Heart left ventricle (tissue), 16 donors: ENCODE data around the gene C11orf21. TPM values are rescaled to one million over a fixed set of nuclear protein-coding genes. Genes with fewer than 3 reads are reported as not detected.
A peak's percentile ranks its signal among the peaks of the same experiment; 100 is the strongest.

Experiments used
- ATAC-seq, 4 donors: fragments of 200-7000 bp; cut with Tn5 transposase; one replicate each; pipeline ENCODE4 v1.9.1; 2020 to 2022; ENCODE audit warnings: moderate library complexity in 4 of 4, mild to moderate bottlenecking in 3 of 4, moderate number of reproducible peaks in 1 of 4
- DNase-seq, 5 donors: peaks; one replicate each; pipeline ENCODE4 v3.0.0-alpha.2; 2020
- H3K27ac ChIP-seq, 12 donors: fragments of 200-600 bp; sonication (generic) in 4 of 12; one replicate each; pipeline versions ENCODE4 v1.5.0 to v1.8.0; 2016 to 2022; ENCODE audit warnings: mild to moderate bottlenecking in 2 of 12
- H3K27me3 ChIP-seq, 9 donors: fragments of 200-600 bp; sonication (generic) in 2 of 9; one replicate each; pipeline versions ENCODE4 v1.5.1 to v1.8.0; 2016 to 2022; ENCODE audit warnings: mild to moderate bottlenecking in 3 of 9
- H3K36me3 ChIP-seq, 9 donors: fragments of 200-600 bp; sonication (generic) in 2 of 9; one replicate each; pipeline versions ENCODE4 v1.5.0 to v1.8.0; 2018 to 2022; ENCODE audit warnings: mild to moderate bottlenecking in 2 of 9
- H3K4me1 ChIP-seq, 12 donors: fragments of 200-600 bp; sonication (generic) in 4 of 12; one replicate each; pipeline versions ENCODE4 v1.5.0 to v1.8.0; 2016 to 2022; ENCODE audit warnings: mild to moderate bottlenecking in 3 of 12
- H3K4me3 ChIP-seq, 12 donors: fragments of 200-600 bp; sonication (generic) in 4 of 12; one replicate each; pipeline versions ENCODE4 v1.5.0 to v1.8.0; 2017 to 2022; ENCODE audit warnings: mild to moderate bottlenecking in 9 of 12, moderate library complexity in 4 of 12
- H3K9me3 ChIP-seq, 12 donors: fragments of 200-600 bp; sonication (generic) in 4 of 12; one replicate each; pipeline versions ENCODE4 v1.5.0 to v1.8.0; 2016 to 2022; ENCODE audit warnings: mild to moderate bottlenecking in 1 of 12
- CTCF ChIP-seq, 12 donors: fragments of 200-600 bp; sonication (generic) in 4 of 12; IDR thresholded peaks; one replicate each; pipeline versions ENCODE4 v1.5.0 to v1.8.0; 2018 to 2022; ENCODE audit warnings: antibody characterized with exemption in 12 of 12, mild to moderate bottlenecking in 5 of 12
- POLR2A ChIP-seq, 2 donors: fragments of 450-650 bp; IDR thresholded peaks; one replicate each; pipeline ENCODE4 v1.6.1; 2017; ENCODE audit warnings: antibody characterized with exemption in 2 of 2, mild to moderate bottlenecking in 2 of 2, moderate library complexity in 2 of 2
- WGBS, 4 donors: extraction: QIAGEN DNeasy Blood & Tissue Kit in 2 of 4; methylation state at CpG; one replicate each; pipeline versions ENCODE4 v1.1.5 to v1.1.7; 2013 to 2018; 5-methylcytosine and 5-hydroxymethylcytosine counted together
- intact Hi-C, 10 donors: fragments of 100-400 bp; cut with DNase I; formaldehyde crosslinking; loops; one replicate each; pipeline versions ENCODE4 v1.11.1 to v1.14.2; 2022
- polyA plus RNA-seq, 2 donors: library from polyadenylated mRNA; stranded (reverse); fragments of 200-250 nt; gene quantifications; one replicate each; pipeline ENCODE4 v1.2.3, GENCODE V29; 2013
- total RNA-seq, 9 donors: library from RNA; depleted of rRNA in 2 of 9; stranded (reverse); fragments of >200 nt in 2 of 9; fragmentation: NEBNext Ultra II Directional in 3 of 9; extraction: Animal tissue kit (Norgen Biotek cat#: 25700) in 3 of 9; gene quantifications; one replicate each; pipeline versions ENCODE4 v1.1.0 to v1.2.4, GENCODE V29; 2016 to 2023
- donor health status: ischemic (EF 13 %, LVEDD 7.1; RV severe dilation, severe dysfunction).
- donor health status: healthy with polysubstance abuse.
- donor health status: DM: no; HTN: yes; CAD: no.
- donor health status: DM: no; HTN: no; CAD: no.
- donor health status: ischemic (EF 25% LVEDD 6.9; RV normal size, moderate dysfunction).
- donor health status: ischemic (EF 25% LVEDD 5.7; RV mildly dilated, moderate dysfunction).
- donor health status: healthy.
- donor health status: DM: yes; HTN: yes; CAD: no.
- donor health status: ischemic (EF 35%, LVEDD 5.7; RV mildly dilated, moderate dysfunction).
- donor health status: nonischemic (EF 11% LVEDD 7.7; RV severe dilation, severe dysfunction).
- donor health status: DM: yes; HTN: yes; CAD: no.
- donor health status: PGD.
- donor health status: ischemic (EF 29% LVEDD 5.4; RV normal size, mild dysfunction).
- donor health status: nonischemic (EF 23%, LVEDD 6.1; RV moderate dilation, normal function).

C11orf21 gene
- total and polyA plus RNA-seq, 11 donors = 4.8 to 41.2 (median 29.9) TPM

DNA sequence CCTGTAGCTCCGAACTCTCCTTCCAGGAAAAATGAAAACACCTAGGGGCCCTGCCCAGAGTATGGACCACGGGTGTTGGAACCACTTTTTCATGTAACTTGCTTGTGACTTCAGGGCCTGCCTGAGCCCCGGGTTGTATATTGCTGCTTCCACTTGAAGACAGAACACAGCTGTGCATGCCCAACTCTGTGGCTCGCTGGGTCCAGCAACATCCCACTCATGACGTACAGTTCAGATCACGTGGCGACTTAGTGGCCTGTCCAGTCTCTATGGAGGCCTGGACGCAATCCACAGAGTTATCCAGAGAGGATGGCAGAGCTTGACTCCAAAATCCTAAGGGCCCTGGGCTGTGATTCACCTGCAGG, 6.8 kb downstream of the C11orf21 start:
- DNase-seq (peak in 1 of 5 donors; percentile 33), ATAC-seq (peak in 3 of 4 donors; percentile 12 to 33 (median 16))
- TF ChIP-seq POLR2A (IDR thresholded peaks at IDR 0.05) (no peak), CTCF (IDR thresholded peaks at IDR 0.05) (no peak)
- Histone ChIP-seq H3K9me3 (no peaks in the 10 kb centered on the region), H3K36me3 (peaks cover 0 to 3% (median 0%) of the 10 kb centered on the region in 9 donors), H3K4me1 (peaks cover 0 to 23% (median 7%) of the 10 kb centered on the region in 12 donors), H3K27ac (no peak overlapping the region), H3K4me3 (no peak overlapping the region), H3K27me3 (no peaks in the 10 kb centered on the region)
- intact Hi-C loops = loop anchor here in 2 of 10 donors (5.0 kb wide), 1 partner anchor 98 kb away; no protein-coding TSS in a partner anchor
- WGBS, 4 donors = 58 to 88% (median 79%) methylated on average over 7 to 8 of the region's 8 CpGs

DNA sequence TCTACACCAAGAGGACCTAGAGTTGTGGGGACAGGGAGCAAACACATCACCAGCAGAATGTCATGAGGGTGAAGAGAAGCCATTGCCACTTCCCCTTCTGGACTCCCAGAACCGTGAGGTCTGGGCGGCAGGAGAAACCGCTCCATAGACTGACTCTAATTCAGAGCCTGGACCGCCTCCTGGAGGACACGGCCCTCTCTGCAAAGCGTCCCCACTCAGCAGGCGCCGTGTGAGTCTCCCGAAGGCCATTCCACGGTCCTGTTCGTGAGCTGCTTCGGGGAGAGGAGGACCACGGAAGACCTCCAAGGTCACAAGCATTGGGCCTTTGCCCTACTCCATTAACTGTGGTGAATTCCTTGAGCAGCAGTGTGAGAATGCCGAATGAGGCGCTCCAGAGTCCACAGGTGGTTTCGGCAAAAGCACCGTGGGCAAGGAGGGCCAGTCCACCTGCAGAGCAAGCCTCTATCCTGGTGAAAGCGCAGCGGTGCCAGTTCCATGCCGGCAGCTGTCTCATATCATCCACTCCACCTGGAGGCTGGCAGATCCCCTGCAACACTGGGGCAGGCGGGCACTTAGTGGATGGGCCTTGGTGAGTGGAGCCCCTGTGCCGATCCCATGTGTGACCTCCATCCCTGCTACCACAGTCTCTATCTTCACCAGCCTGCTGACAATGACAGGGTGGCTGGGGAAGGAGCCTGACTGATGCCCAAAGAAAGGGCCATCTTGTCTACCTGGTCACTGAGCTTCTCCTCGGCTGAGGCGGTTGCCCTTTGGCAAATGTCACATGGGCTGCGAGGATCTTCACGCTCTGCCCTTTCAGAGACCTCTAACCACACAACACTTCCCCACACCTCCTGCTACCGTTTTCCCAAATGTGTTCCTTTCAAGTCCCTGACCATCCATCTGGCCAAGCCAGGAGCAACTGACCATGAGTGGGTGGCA, 7.5 kb downstream of the C11orf21 start:
- Histone ChIP-seq H3K27ac (no peak overlapping the region), H3K4me3 (no peak overlapping the region), H3K36me3 (peaks cover 0 to 3% (median 0%) of the 10 kb centered on the region in 9 donors), H3K27me3 (no peaks in the 10 kb centered on the region), H3K9me3 (no peaks in the 10 kb centered on the region), H3K4me1 (peaks cover 0 to 21% (median 6%) of the 10 kb centered on the region in 12 donors)
- intact Hi-C loops = no loop called here
- DNase-seq = peak in 3 of 5 donors; percentile 21 to 47 (median 28)
- ATAC-seq = peak in 2 of 4 donors; percentile 7 to 12
- TF ChIP-seq CTCF (IDR thresholded peaks at IDR 0.05) (no peak), POLR2A (IDR thresholded peaks at IDR 0.05) (no peak)
- 76 to 80% (median 78%) methylated on average over 12 to 27 of the region's 27 CpGs for WGBS, 4 donors

DNA sequence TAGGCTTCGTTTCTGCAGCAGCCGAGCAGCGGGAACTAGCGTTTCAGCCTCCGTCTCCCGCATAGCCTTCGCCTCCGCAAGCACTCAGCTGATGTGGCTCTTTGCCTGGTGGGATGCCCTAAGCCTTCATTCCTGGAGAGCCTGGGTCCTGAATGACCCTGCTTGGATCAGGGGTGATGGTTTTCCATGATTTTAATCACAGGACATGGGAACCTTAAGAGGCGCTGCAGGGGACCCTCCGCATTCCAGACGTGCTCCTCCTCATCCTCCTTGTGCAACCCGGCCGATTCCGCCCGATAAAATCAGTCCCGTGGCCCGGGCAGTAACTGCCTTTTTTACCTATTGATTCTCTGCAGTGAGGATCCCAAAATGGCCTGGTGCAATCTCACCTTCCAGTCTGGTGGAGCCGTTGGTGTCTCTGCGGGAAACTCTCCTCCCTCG, 8.2 kb downstream of the C11orf21 start:
- TF ChIP-seq CTCF (IDR thresholded peaks at IDR 0.05) (no peak), POLR2A (IDR thresholded peaks at IDR 0.05) (no peak)
- Histone ChIP-seq H3K27ac (no peak overlapping the region), H3K9me3 (no peaks in the 10 kb centered on the region), H3K4me1 (peaks cover 0 to 19% (median 4%) of the 10 kb centered on the region in 12 donors), H3K36me3 (peaks cover 0 to 3% (median 0%) of the 10 kb centered on the region in 9 donors), H3K4me3 (no peak overlapping the region), H3K27me3 (no peaks in the 10 kb centered on the region)
- WGBS, 4 donors = 81 to 86% (median 85%) methylated on average over 20 of the region's 20 CpGs
- ATAC-seq (no peak), DNase-seq (no peak)
- intact Hi-C loops = no loop called here

DNA sequence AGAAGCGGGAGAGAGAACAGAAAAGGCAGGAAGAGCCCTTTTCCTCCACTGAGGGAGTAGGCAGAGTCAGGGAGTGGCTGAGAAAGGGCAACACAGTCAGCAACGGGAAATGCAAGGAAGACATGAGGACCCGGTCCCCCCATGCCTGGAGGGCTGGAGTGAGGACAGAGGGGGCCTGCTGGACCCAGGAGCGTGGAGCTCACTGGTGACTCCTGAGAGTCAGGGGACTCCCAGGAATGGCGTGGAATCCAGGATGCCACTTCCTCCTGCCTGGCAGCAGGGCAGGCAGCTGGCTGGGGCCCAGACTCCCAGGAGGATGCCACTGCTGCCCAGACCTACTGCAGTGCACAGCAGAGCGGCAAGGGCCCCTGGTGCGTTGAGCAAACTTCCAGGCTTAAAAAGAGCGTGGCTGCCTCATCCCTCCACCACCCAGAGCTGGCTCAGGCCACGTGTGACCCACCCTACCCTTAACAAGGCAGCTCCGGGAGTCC, 11.3 kb downstream of the C11orf21 start:
- Histone ChIP-seq H3K4me3 (no peak overlapping the region), H3K27ac (peak overlapping the region in 2 of 12 donors; percentile 11 to 54), H3K9me3 (no peaks in the 10 kb centered on the region), H3K4me1 (peaks cover 0 to 16% (median 3%) of the 10 kb centered on the region in 12 donors), H3K27me3 (peaks cover 0 to 3% (median 0%) of the 10 kb centered on the region in 9 donors), H3K36me3 (no peaks in the 10 kb centered on the region)
- ATAC-seq = peak in 1 of 4 donors; percentile 39
- no peak for TF ChIP-seq CTCF (IDR thresholded peaks at IDR 0.05)
- TF ChIP-seq POLR2A (IDR thresholded peaks at IDR 0.05) = no peak
- WGBS, 4 donors = 40 to 54% (median 50%) methylated on average over 7 to 10 of the region's 10 CpGs
- intact Hi-C loops = no loop called here
- DNase-seq = peak in 1 of 5 donors; percentile 60
